SK-N-SH (cell line): ENCODE data around the gene ARCN1. TPM values are rescaled to one million over a fixed set of nuclear protein-coding genes. Genes with fewer than 3 reads are reported as not detected.

Experiments used
- ELF1 ChIP-seq: IDR thresholded peaks from 2 replicates; pipeline ENCODE4 v1.4.0; 2012
- EP300 ChIP-seq, 2 experiments: IDR thresholded peaks; 2 replicates each; pipeline versions ENCODE4 v1.4.0 to v1.6.1; 2012; ENCODE audit warnings: borderline replicate concordance in 1 of 2, low read depth in 1 of 2, low read length in 1 of 2
- FOSL2 ChIP-seq: IDR thresholded peaks from 2 replicates; pipeline ENCODE4 v1.4.0; 2012; ENCODE audit warnings: low read depth, mild to moderate bottlenecking, moderate library complexity, borderline replicate concordance
- FOXJ3 ChIP-seq: sonication (generic); formaldehyde crosslinking; IDR thresholded peaks from 2 replicates; pipeline ENCODE4 v1.5.1; 2020; ENCODE audit warnings: mild to moderate bottlenecking, missing genetic modification reagents
- FOXM1 ChIP-seq: IDR thresholded peaks from 2 replicates; pipeline ENCODE4 v1.4.0; 2012; ENCODE audit warnings: low read depth, mild to moderate bottlenecking
- GABPA ChIP-seq: IDR thresholded peaks from 2 replicates; pipeline ENCODE4 v1.4.0; 2012; ENCODE audit warnings: low read depth, mild to moderate bottlenecking
- GATA2 ChIP-seq: sonication (generic); formaldehyde crosslinking; IDR thresholded peaks from 2 replicates; pipeline ENCODE4 v1.5.0; 2020; ENCODE audit warnings: mild to moderate bottlenecking, missing genetic modification reagents
- MEF2A ChIP-seq: IDR thresholded peaks from 2 replicates; pipeline ENCODE4 v1.4.0; 2012; ENCODE audit warnings: low read depth, borderline replicate concordance
- NFIC ChIP-seq: IDR thresholded peaks from 2 replicates; pipeline ENCODE4 v1.4.0; 2012; ENCODE audit warnings: borderline replicate concordance
- POLR2AphosphoS5 ChIP-seq: IDR thresholded peaks from 2 replicates; pipeline ENCODE4 v1.6.1; 2012; ENCODE audit warnings: low read depth, low read length
- RAD21 ChIP-seq: IDR thresholded peaks from 2 replicates; pipeline ENCODE4 v1.6.1; 2012; ENCODE audit warnings: mild to moderate bottlenecking, low read length
- RCOR1 ChIP-seq: fragments of 150-350 bp; IDR thresholded peaks from 2 replicates; pipeline ENCODE4 v1.6.1; 2017; ENCODE audit warnings: antibody characterized with exemption, low read length
- RXRA ChIP-seq: IDR thresholded peaks from 2 replicates; pipeline ENCODE4 v1.4.0; 2012; ENCODE audit warnings: low read depth, mild to moderate bottlenecking, borderline replicate concordance
- SIN3A ChIP-seq: IDR thresholded peaks from 2 replicates; pipeline ENCODE4 v1.6.1; 2012; ENCODE audit warnings: low read depth, mild to moderate bottlenecking, low read length, moderate library complexity, borderline replicate concordance
- SMC3 ChIP-seq: IDR thresholded peaks from 2 replicates; pipeline ENCODE4 v1.6.1; 2012; ENCODE audit warnings: low read depth, low read length, improper control_type of control experiment
- TEAD4 ChIP-seq: IDR thresholded peaks from 2 replicates; pipeline ENCODE4 v1.4.0; 2012; ENCODE audit warnings: mild to moderate bottlenecking, borderline replicate concordance; ENCODE audit not compliant: insufficient read depth
- polyA plus RNA-seq, 3 experiments: library from polyadenylated mRNA; depleted of rRNA; stranded (reverse); fragments of >200 nt; gene quantifications; 2 replicates each; pipeline ENCODE4 v1.2.3, GENCODE V29; 2012
- TF ChIP-seq, protein P1 (sequence below): fragments of 200-600 bp; sonication (generic); IDR thresholded peaks from 2 replicates; pipeline ENCODE4 v1.6.1; 2017; ENCODE audit warnings: antibody characterized with exemption, mild to moderate bottlenecking, moderate library complexity
- TF ChIP-seq, protein P2 (sequence below): IDR thresholded peaks from 2 replicates; pipeline ENCODE4 v1.4.0; 2012; ENCODE audit warnings: low read depth
- TF ChIP-seq, protein P3 (sequence below): IDR thresholded peaks from 2 replicates; pipeline ENCODE4 v1.4.0; 2012; ENCODE audit warnings: low read depth, borderline replicate concordance
- TF ChIP-seq, protein P4 (sequence below): IDR thresholded peaks from 2 replicates; pipeline ENCODE4 v1.4.0; 2012; ENCODE audit warnings: low read depth, borderline replicate concordance

Gene ARCN1
- polyA plus RNA-seq, 1 of the 3 experiments (the other 2 are of a cell fraction) = 128 TPM

DNA sequence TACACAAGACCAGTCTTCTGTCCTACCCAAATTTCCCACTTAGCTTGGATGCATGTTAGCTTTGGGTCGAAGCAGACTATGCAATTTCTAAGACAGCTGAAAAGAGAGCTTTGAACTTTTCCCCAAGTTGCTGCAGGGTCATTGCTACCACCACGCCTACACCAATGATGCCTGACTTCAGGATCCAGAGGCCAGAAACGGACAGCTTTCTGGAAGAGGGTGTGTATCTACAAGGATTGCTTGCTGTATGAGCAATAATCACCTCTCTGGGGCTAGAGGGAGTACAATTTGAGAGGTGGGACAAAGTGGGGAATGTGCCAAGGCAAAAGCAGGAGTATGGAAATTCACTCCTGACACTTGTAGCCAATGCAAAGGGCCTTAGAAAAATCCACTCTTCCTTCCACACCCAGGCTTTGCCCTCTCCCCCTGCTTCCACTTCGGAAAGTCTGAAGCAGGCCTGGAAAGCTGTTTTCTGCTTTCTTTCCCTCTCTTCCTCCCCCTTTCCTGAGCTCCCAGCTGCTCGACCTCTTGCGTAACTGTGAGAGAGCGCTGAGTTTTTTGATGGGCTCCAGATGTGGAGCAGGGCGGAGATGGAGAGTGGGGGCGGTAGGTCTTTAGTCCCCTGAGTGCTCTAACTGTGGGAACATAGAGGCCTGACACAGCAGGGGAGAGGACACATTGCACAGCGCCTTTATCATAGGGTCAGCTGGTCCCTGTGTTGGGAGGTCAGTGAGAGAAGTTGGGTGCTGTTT, 33.1 kb downstream of the ARCN1 start (continued):
- TF ChIP-seq, protein P1, sequence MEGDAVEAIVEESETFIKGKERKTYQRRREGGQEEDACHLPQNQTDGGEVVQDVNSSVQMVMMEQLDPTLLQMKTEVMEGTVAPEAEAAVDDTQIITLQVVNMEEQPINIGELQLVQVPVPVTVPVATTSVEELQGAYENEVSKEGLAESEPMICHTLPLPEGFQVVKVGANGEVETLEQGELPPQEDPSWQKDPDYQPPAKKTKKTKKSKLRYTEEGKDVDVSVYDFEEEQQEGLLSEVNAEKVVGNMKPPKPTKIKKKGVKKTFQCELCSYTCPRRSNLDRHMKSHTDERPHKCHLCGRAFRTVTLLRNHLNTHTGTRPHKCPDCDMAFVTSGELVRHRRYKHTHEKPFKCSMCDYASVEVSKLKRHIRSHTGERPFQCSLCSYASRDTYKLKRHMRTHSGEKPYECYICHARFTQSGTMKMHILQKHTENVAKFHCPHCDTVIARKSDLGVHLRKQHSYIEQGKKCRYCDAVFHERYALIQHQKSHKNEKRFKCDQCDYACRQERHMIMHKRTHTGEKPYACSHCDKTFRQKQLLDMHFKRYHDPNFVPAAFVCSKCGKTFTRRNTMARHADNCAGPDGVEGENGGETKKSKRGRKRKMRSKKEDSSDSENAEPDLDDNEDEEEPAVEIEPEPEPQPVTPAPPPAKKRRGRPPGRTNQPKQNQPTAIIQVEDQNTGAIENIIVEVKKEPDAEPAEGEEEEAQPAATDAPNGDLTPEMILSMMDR = no peak
- TF ChIP-seq SMC3 = no peak
- no peak for TF ChIP-seq MEF2A
- TF ChIP-seq EP300 (IDR thresholded peaks at IDR 0.05; ENCODE audit: borderline replicate concordance in 1 of 2, low read depth in 1 of 2, low read length in 1 of 2) = no peak; a peak in 1 of 4 replicates
- no peak for TF ChIP-seq GABPA
- TF ChIP-seq RAD21 = 0 out of 2 replicates have a peak, but pooled peaks have one; percentile 16
- TF ChIP-seq, protein P2, sequence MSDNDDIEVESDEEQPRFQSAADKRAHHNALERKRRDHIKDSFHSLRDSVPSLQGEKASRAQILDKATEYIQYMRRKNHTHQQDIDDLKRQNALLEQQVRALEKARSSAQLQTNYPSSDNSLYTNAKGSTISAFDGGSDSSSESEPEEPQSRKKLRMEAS = no peak
- TF ChIP-seq, protein P3, sequence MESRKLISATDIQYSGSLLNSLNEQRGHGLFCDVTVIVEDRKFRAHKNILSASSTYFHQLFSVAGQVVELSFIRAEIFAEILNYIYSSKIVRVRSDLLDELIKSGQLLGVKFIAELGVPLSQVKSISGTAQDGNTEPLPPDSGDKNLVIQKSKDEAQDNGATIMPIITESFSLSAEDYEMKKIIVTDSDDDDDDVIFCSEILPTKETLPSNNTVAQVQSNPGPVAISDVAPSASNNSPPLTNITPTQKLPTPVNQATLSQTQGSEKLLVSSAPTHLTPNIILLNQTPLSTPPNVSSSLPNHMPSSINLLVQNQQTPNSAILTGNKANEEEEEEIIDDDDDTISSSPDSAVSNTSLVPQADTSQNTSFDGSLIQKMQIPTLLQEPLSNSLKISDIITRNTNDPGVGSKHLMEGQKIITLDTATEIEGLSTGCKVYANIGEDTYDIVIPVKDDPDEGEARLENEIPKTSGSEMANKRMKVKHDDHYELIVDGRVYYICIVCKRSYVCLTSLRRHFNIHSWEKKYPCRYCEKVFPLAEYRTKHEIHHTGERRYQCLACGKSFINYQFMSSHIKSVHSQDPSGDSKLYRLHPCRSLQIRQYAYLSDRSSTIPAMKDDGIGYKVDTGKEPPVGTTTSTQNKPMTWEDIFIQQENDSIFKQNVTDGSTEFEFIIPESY = no peak
- no peak for TF ChIP-seq TEAD4
- TF ChIP-seq FOXJ3 = no peak
- TF ChIP-seq FOSL2 = no peak
- no peak for TF ChIP-seq ELF1
- TF ChIP-seq FOXM1 = no peak
- no peak for TF ChIP-seq GATA2 (CRISPR knock-in tag)
- TF ChIP-seq POLR2AphosphoS5 = peak; percentile 50; the same call in 1 of the 2 replicates
- no peak for TF ChIP-seq RXRA
- TF ChIP-seq, protein P4, sequence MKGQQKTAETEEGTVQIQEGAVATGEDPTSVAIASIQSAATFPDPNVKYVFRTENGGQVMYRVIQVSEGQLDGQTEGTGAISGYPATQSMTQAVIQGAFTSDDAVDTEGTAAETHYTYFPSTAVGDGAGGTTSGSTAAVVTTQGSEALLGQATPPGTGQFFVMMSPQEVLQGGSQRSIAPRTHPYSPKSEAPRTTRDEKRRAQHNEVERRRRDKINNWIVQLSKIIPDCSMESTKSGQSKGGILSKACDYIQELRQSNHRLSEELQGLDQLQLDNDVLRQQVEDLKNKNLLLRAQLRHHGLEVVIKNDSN = no peak
- 0 out of 2 replicates have a peak, but pooled peaks have one; percentile 31 for TF ChIP-seq RCOR1
- no peak for TF ChIP-seq NFIC
- TF ChIP-seq SIN3A = peak; percentile 86
